ENCODE results near the gene NPBWR2. TPM values are rescaled to one million over a fixed set of nuclear protein-coding genes. Genes with fewer than 3 reads are reported as not detected.
A peak's percentile ranks its signal among the peaks of the same experiment; 100 is the strongest.

NPBWR2 gene
- total RNA-seq, 1 experiment from 2014 or later, result not detected

GRCh38 chr20:64068386-64069208 lies 38.8 kb downstream of the NPBWR2 start:
- no peak for TF ChIP-seq CTCF (IDR thresholded peaks at IDR 0.05; ENCODE audit: unreplicated experiment)
- no TSS peak for BruUV-seq (replicated peaks)
- ChIA-PET POLR2A (interaction anchor here (0.6 kb wide), 1 partner anchor 1699 kb away, joined by 4 read pairs; no protein-coding TSS in a partner anchor), CTCF (interaction anchor here (0.6 to 5.2 kb wide), 9 partner anchors 11 to 600 kb away, joined by 3 to 37 read pairs (median 5); partner anchors contain the start of genes LKAAEAR1, OPRL1 and RGS19)
- no peak overlapping the region for H3K4me3 Mint-ChIP-seq (ENCODE audit: unreplicated experiment)
- no peaks in the 10 kb centered on the region for H3K36me3 Mint-ChIP-seq (ENCODE audit: insufficient read depth, unreplicated experiment)
- H3K9me3 Mint-ChIP-seq (ENCODE audit: unreplicated experiment), result no peaks in the 10 kb centered on the region
- H3K27me3 Mint-ChIP-seq (ENCODE audit: insufficient read depth, unreplicated experiment), result no peaks in the 10 kb centered on the region
- H3K27ac Mint-ChIP-seq (ENCODE audit: low read depth, unreplicated experiment), result no peak overlapping the region
- intact Hi-C loops (cut with micrococcal nuclease), result no loop called here
- H3K4me1 Mint-ChIP-seq (ENCODE audit: insufficient read depth, unreplicated experiment), result peaks cover 34% of the 10 kb centered on the region
- DNase-seq (ENCODE audit: unreplicated experiment), result no peak

DNA sequence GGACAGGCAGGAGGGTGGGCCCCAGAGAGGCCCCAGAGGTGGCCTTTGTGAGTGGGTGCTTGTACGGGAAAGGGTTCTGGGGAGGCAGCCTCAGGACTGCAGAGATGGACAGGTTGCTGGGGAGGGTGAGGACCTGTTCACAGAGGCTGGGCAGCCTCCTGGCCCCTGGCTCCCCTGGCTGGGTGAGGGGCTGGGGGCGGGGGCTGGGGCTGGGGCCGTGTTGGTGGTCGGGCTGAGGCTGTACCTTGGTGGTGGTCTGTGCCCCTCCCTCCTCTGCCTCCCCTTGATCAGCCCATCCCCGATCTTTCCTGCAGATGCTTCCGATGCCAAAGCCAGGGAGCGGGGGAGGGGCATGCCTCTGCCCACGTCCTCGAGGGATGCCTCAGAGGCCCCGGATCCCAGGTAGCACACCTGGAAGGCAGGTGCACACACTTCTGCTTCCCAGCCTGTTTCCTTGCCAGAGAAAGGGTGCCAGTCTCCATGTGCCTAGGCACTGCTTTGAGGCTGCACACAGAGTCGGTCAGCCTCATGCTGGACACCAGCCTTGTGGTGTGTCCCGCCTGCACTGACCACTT lies 39.5 kb downstream of the NPBWR2 start:
- intact Hi-C loops (cut with micrococcal nuclease), result no loop called here
- Mint-ChIP-seq H3K9me3 (ENCODE audit: unreplicated experiment) (no peaks in the 10 kb centered on the region), H3K27me3 (ENCODE audit: insufficient read depth, unreplicated experiment) (no peaks in the 10 kb centered on the region), H3K4me3 (ENCODE audit: unreplicated experiment) (no peak overlapping the region), H3K36me3 (ENCODE audit: insufficient read depth, unreplicated experiment) (no peaks in the 10 kb centered on the region), H3K27ac (ENCODE audit: low read depth, unreplicated experiment) (no peak overlapping the region), H3K4me1 (ENCODE audit: insufficient read depth, unreplicated experiment) (peaks cover 36% of the 10 kb centered on the region)
- DNase-seq (ENCODE audit: unreplicated experiment), result no peak
- BruUV-seq (replicated peaks), result no TSS peak
- ChIA-PET POLR2A (no interaction called here), CTCF (interaction anchor here (0.6 to 5.2 kb wide), 4 partner anchors 12 to 53 kb away, joined by 3 to 37 read pairs (median 15); partner anchors contain the start of genes LKAAEAR1, OPRL1 and RGS19)
- no peak for TF ChIP-seq CTCF (IDR thresholded peaks at IDR 0.05; ENCODE audit: unreplicated experiment)

DNA sequence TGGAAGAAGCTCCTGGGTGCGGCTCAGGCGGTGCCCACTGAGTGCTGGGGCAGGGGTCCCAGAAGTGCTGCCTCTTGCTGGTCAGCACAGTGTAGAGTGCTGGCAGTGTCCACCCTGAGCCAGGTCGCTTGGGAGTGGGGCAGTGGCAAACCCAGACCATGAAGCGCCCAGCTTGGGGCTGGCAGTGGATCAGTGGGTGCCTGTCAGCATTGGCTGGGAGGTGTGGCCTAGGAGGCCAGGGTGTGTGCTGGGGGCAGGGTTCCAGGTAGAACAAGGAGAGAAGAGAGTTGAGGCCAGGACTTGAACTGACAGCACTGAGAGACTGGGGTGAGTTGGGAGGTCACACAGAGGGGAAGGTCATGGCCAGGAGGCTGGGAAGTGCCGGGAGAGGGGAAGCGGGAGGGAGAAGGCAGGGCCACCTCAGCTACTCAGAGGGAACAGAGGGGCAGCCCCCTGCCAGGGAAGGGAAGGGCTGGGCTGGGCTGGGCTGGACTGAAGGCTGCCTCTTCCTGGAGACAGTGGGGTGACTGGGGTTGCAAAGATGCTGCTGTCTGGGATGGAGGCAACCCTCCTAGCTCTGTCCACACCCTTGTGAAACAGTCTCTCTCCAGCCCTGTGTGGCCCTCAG lies 40.2 kb downstream of the NPBWR2 start:
- ChIA-PET POLR2A (interaction anchor here (0.6 to 1.5 kb wide), 2 partner anchors 87 to 196 kb away, joined by 3 to 6 read pairs; partner anchors contain the start of gene PRPF6), CTCF (interaction anchor here (0.6 to 1.5 kb wide), 6 partner anchors 9 to 87 kb away, joined by 3 to 4 read pairs (median 3); partner anchors contain the start of gene LKAAEAR1)
- intact Hi-C loops (cut with micrococcal nuclease), result no loop called here
- H3K9me3 Mint-ChIP-seq (ENCODE audit: unreplicated experiment), result no peaks in the 10 kb centered on the region
- BruUV-seq (replicated peaks), result no TSS peak
- no peak for TF ChIP-seq CTCF (IDR thresholded peaks at IDR 0.05; ENCODE audit: unreplicated experiment)
- no peaks in the 10 kb centered on the region for H3K27me3 Mint-ChIP-seq (ENCODE audit: insufficient read depth, unreplicated experiment)
- H3K36me3 Mint-ChIP-seq (ENCODE audit: insufficient read depth, unreplicated experiment), result no peaks in the 10 kb centered on the region
- H3K4me3 Mint-ChIP-seq (ENCODE audit: unreplicated experiment), result no peak overlapping the region
- H3K27ac Mint-ChIP-seq (ENCODE audit: low read depth, unreplicated experiment), result no peak overlapping the region
- peaks cover 36% of the 10 kb centered on the region for H3K4me1 Mint-ChIP-seq (ENCODE audit: insufficient read depth, unreplicated experiment)
- DNase-seq (ENCODE audit: unreplicated experiment), result no peak

- no TSS peak for BruUV-seq (replicated peaks)
- peak overlapping the region; percentile 40 for H3K27ac Mint-ChIP-seq (ENCODE audit: low read depth, unreplicated experiment)
- peaks cover 36% of the 10 kb centered on the region for H3K4me1 Mint-ChIP-seq (ENCODE audit: insufficient read depth, unreplicated experiment)
- ChIA-PET CTCF (interaction anchor here (0.6 to 1.5 kb wide), 8 partner anchors 9 to 181 kb away, joined by 3 to 5 read pairs (median 3); partner anchors contain the start of gene LKAAEAR1), POLR2A (interaction anchor here (0.6 to 2.0 kb wide), 5 partner anchors 8 to 106 kb away, joined by 3 to 8 read pairs (median 3); partner anchors contain the start of genes OPRL1, PRPF6 and RGS19)
- no peak for TF ChIP-seq CTCF (IDR thresholded peaks at IDR 0.05; ENCODE audit: unreplicated experiment)
- peak; percentile 89 for DNase-seq (ENCODE audit: unreplicated experiment)
- no peaks in the 10 kb centered on the region for H3K27me3 Mint-ChIP-seq (ENCODE audit: insufficient read depth, unreplicated experiment)
- intact Hi-C loops (cut with micrococcal nuclease), result no loop called here
- H3K36me3 Mint-ChIP-seq (ENCODE audit: insufficient read depth, unreplicated experiment), result no peaks in the 10 kb centered on the region
- peak overlapping the region; percentile 38 for H3K4me3 Mint-ChIP-seq (ENCODE audit: unreplicated experiment)
- H3K9me3 Mint-ChIP-seq (ENCODE audit: unreplicated experiment), result no peaks in the 10 kb centered on the region
Measured at GRCh38 chr20:64065974-64066343, 41.4 kb downstream of the NPBWR2 start.
